ENCODE results near the gene TCFL5.

- no peak for TF ChIP-seq ZBTB8A (tag by site-specific recombination; IDR thresholded peaks at IDR 0.05)
- no peak for TF ChIP-seq ZNF449 (tag by site-specific recombination; IDR thresholded peaks at IDR 0.05)
- TF ChIP-seq ZNF138 (tag by site-specific recombination; IDR thresholded peaks at IDR 0.05; ENCODE audit: borderline replicate concordance): no peak
- TF ChIP-seq ZNF24 (tag by site-specific recombination; IDR thresholded peaks at IDR 0.05): no peak
- TF ChIP-seq TRIM28 (IDR thresholded peaks at IDR 0.05; ENCODE audit: borderline replicate concordance, low read length): no peak
- TF ChIP-seq ZSCAN16 (tag by site-specific recombination; IDR thresholded peaks at IDR 0.05): no peak
- TF ChIP-seq ZNF580 (tag by site-specific recombination; IDR thresholded peaks at IDR 0.05): no peak
- TF ChIP-seq KLF1 (tag by site-specific recombination; IDR thresholded peaks at IDR 0.05): no peak
- TF ChIP-seq CTCF (tag by site-specific recombination; IDR thresholded peaks at IDR 0.05): no peak
- TF ChIP-seq ZNF530 (tag by site-specific recombination; IDR thresholded peaks at IDR 0.05; ENCODE audit: low read depth): no peak
Observed at GRCh38 chr20:62792940-62793756, 68.5 kb downstream of the TCFL5 start.
